ENCODE data around the gene NDUFB4.

DNA sequence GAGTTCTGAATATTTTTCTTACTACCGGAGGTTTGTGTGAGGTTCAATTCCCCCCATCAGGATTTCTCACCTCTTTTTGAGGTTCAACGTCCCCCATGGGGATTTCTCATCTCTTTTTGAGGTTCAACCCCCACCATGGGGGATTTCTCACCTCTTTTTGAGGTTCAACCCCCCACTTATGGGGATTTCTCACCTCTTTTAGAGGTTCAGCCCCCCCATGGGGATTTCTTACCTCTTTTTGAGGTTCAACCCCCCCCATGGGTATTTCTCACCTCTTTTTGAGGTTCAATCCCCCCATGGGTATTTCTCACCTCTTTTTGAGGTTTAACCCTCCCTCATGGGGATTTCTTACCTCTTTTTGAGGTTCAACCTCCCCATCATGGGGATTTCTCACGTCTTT lies 26.3 kb downstream of the NDUFB4 start:
- TF ChIP-seq, protein P1, sequence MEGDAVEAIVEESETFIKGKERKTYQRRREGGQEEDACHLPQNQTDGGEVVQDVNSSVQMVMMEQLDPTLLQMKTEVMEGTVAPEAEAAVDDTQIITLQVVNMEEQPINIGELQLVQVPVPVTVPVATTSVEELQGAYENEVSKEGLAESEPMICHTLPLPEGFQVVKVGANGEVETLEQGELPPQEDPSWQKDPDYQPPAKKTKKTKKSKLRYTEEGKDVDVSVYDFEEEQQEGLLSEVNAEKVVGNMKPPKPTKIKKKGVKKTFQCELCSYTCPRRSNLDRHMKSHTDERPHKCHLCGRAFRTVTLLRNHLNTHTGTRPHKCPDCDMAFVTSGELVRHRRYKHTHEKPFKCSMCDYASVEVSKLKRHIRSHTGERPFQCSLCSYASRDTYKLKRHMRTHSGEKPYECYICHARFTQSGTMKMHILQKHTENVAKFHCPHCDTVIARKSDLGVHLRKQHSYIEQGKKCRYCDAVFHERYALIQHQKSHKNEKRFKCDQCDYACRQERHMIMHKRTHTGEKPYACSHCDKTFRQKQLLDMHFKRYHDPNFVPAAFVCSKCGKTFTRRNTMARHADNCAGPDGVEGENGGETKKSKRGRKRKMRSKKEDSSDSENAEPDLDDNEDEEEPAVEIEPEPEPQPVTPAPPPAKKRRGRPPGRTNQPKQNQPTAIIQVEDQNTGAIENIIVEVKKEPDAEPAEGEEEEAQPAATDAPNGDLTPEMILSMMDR (IDR thresholded peaks at IDR 0.05; ENCODE audit: poor library complexity, severe bottlenecking) = no peak
- TF ChIP-seq POLR2AphosphoS5 (IDR thresholded peaks at IDR 0.05) = no peak
- TF ChIP-seq EZH2 (IDR thresholded peaks at IDR 0.05; ENCODE audit: borderline replicate concordance, insufficient read depth, low read length, poor library complexity, severe bottlenecking) = no peak
- TF ChIP-seq RAD21 (conservative IDR thresholded peaks at IDR 0.05) = no peak
